ENCODE measurements around the gene HSPB7. TPM values are rescaled to one million over a fixed set of nuclear protein-coding genes. Genes with fewer than 3 reads are reported as not detected.

The HSPB7 gene
- total RNA-seq, 2 experiments from 2014 or later: not detected

DNA sequence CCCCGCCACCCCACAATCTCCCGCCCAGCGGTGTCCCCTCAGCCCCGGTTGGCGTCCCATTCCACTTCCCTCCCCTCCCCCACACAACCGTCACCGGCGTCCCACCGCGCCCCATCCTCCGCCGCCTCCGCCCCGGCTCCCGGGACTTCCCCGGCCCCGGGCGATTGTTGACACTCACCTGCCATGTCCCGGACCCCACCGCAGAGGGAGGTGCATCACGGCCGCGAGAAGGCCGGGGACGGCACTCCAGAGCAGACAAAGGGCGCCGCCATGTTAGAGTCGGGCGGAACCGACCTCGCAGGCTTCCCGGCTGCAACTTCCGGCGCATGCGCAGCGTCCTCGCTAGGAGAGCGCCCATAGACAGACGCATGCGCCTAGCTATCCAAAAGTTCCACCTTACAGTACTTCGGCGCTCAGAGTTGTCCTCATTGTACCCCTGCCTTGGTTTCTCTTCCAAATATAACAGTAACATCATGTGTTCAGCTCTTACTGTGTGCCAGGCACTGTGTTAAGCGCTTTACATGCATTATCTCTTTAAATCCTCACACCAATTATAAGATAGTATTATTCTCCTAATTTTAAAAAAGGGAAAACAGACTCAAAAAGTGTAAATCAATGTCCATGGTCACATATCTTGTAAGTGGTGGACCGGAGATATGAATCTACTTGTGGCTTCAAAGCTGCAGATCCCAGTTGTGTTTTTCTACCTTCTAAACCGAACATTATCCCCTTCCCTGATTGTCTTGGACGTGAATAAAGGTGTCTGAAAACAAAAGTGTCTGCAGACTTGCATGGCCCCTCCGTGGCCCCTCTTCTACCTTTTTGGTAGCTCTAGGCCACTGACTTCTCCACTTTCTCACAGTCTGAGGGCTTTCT lies 41.8 kb downstream of the HSPB7 start, which contains the start of gene ZBTB17:
Gene ZBTB17 (minus strand): TSS at position 297 of the 876 bp plus-strand sequence. CDS start 27,606 bp downstream, outside the sequence.
- Mint-ChIP-seq H3K27me3 (ENCODE audit: low read depth) (no peaks in the 10 kb centered on the region), H3K27ac (peak within 1 kb of the TSS; percentile 91), H3K4me3 (peak within 1 kb of the TSS; percentile 85), H3K4me1 (ENCODE audit: low read depth) (peaks cover 45% of the 10 kb centered on the region), H3K36me3 (ENCODE audit: low read depth) (peaks cover 18% of the 10 kb centered on the region), H3K9me3 (no peaks in the 10 kb centered on the region)
- intact Hi-C loops (cut with micrococcal nuclease): loop anchor here (1.0 kb wide), 1 partner anchor 10 kb away; no protein-coding TSS in a partner anchor
- CTCF ChIA-PET: interaction anchor here (0.7 to 1.6 kb wide), 7 partner anchors 12 to 171 kb away, joined by 3 to 8 read pairs (median 5); partner anchors contain the start of gene SPEN
- DNase-seq: peak; percentile 97

GRCh38 chr1:15975358-15975804 lies 42.5 kb downstream of the HSPB7 start:
- CTCF ChIA-PET: interaction anchor here (0.6 to 1.3 kb wide), 3 partner anchors 24 to 363 kb away, joined by 3 to 6 read pairs (median 4); no protein-coding TSS in a partner anchor
- intact Hi-C loops (cut with micrococcal nuclease): no loop called here
- no peaks in the 10 kb centered on the region for H3K27me3 Mint-ChIP-seq (ENCODE audit: low read depth)
- peak overlapping the region; percentile 84 for H3K27ac Mint-ChIP-seq
- peaks cover 23% of the 10 kb centered on the region for H3K36me3 Mint-ChIP-seq (ENCODE audit: low read depth)
- peak overlapping the region; percentile 85 for H3K4me3 Mint-ChIP-seq
- peaks cover 51% of the 10 kb centered on the region for H3K4me1 Mint-ChIP-seq (ENCODE audit: low read depth)
- H3K9me3 Mint-ChIP-seq: no peaks in the 10 kb centered on the region
- peak; percentile 53 for DNase-seq

DNA sequence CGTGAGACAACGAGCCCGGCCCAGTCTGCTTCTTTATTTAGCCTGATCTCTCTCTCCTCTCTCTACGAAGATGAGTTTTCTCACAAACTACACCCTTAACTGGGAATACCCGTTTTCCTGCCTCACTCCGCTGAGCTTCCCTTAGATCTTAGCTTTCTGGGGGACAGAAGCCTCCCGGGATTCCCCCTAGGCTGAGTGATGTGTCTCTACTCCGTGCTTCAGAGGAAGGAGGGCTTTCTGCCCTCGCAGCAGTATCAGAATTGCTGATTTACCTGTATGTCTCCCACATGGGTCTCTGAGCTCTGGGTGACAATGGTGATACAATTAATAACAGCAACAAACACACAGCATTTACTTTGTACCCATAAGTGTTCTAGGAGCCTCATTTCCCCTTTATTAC lies 43.0 kb downstream of the HSPB7 start:
- CTCF ChIA-PET: interaction anchor here (0.6 to 1.1 kb wide), 2 partner anchors 23 to 362 kb away, joined by 4 to 6 read pairs; no protein-coding TSS in a partner anchor
- Mint-ChIP-seq H3K9me3 (no peaks in the 10 kb centered on the region), H3K36me3 (ENCODE audit: low read depth) (peaks cover 28% of the 10 kb centered on the region), H3K27me3 (ENCODE audit: low read depth) (no peaks in the 10 kb centered on the region), H3K27ac (peak overlapping the region; percentile 84), H3K4me3 (peak overlapping the region; percentile 85), H3K4me1 (ENCODE audit: low read depth) (peaks cover 57% of the 10 kb centered on the region)
- intact Hi-C loops (cut with micrococcal nuclease): no loop called here
- DNase-seq: no peak

GRCh38 chr1:15973772-15974171 lies 44.1 kb downstream of the HSPB7 start:
- peak overlapping the region; percentile 4 for H3K27ac Mint-ChIP-seq
- no peaks in the 10 kb centered on the region for H3K9me3 Mint-ChIP-seq
- intact Hi-C loops (cut with micrococcal nuclease): no loop called here
- peaks cover 58% of the 10 kb centered on the region for H3K4me1 Mint-ChIP-seq (ENCODE audit: low read depth)
- H3K27me3 Mint-ChIP-seq (ENCODE audit: low read depth): no peaks in the 10 kb centered on the region
- peaks cover 37% of the 10 kb centered on the region for H3K36me3 Mint-ChIP-seq (ENCODE audit: low read depth)
- no peak for DNase-seq
- no peak overlapping the region for H3K4me3 Mint-ChIP-seq
- CTCF ChIA-PET: no interaction called here

DNA sequence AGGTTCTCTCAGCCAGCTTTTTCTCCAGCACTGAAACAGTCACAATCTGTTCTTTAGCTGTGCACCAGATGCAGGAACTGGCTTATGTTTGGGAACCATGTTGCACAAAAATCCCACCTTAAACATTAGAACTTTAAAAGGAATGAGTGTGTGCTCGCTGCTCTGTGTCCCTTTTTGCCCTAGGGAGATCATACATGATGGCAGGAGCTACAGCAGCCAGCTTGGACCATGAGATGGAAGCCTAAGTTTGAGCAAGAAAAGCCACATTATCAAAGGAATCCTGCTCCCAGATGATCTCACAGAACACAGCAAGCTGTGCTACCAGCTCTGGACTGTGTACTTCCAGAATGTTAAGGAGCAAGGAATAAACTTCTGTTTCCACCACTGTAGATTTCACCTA lies 45.4 kb downstream of the HSPB7 start:
- no peak overlapping the region for H3K27ac Mint-ChIP-seq
- peaks cover 46% of the 10 kb centered on the region for H3K36me3 Mint-ChIP-seq (ENCODE audit: low read depth)
- intact Hi-C loops (cut with micrococcal nuclease): no loop called here
- no peak overlapping the region for H3K4me3 Mint-ChIP-seq
- CTCF ChIA-PET: no interaction called here
- peaks cover 69% of the 10 kb centered on the region for H3K4me1 Mint-ChIP-seq (ENCODE audit: low read depth)
- H3K27me3 Mint-ChIP-seq (ENCODE audit: low read depth): no peaks in the 10 kb centered on the region
- H3K9me3 Mint-ChIP-seq: peaks cover 3% of the 10 kb centered on the region
- DNase-seq: no peak

- intact Hi-C loops (cut with micrococcal nuclease): no loop called here
- H3K36me3 Mint-ChIP-seq (ENCODE audit: low read depth): peaks cover 50% of the 10 kb centered on the region
- no peaks in the 10 kb centered on the region for H3K27me3 Mint-ChIP-seq (ENCODE audit: low read depth)
- DNase-seq: no peak
- H3K27ac Mint-ChIP-seq: no peak overlapping the region
- H3K4me1 Mint-ChIP-seq (ENCODE audit: low read depth): peaks cover 73% of the 10 kb centered on the region
- CTCF ChIA-PET: interaction anchor here (0.6 kb wide), 1 partner anchor 60 kb away, joined by 3 read pairs; no protein-coding TSS in a partner anchor
- peaks cover 3% of the 10 kb centered on the region for H3K9me3 Mint-ChIP-seq
- no peak overlapping the region for H3K4me3 Mint-ChIP-seq
These were observed 46.9 kb downstream of the HSPB7 start for GRCh38 chr1:15970911-15971310.

GRCh38 chr1:15969321-15969880 lies 48.4 kb downstream of the HSPB7 start:
- H3K36me3 Mint-ChIP-seq (ENCODE audit: low read depth): peaks cover 50% of the 10 kb centered on the region
- H3K27me3 Mint-ChIP-seq (ENCODE audit: low read depth): no peaks in the 10 kb centered on the region
- H3K9me3 Mint-ChIP-seq: peaks cover 3% of the 10 kb centered on the region
- intact Hi-C loops (cut with micrococcal nuclease): loop anchor here (5.0 to 10.0 kb wide), 3 partner anchors 555 to 935 kb away; no protein-coding TSS in a partner anchor
- no peak overlapping the region for H3K27ac Mint-ChIP-seq
- CTCF ChIA-PET: interaction anchor here (0.7 to 1.5 kb wide), 2 partner anchors 10 to 151 kb away, joined by 3 read pairs; no protein-coding TSS in a partner anchor
- H3K4me3 Mint-ChIP-seq: no peak overlapping the region
- DNase-seq: no peak
- peaks cover 79% of the 10 kb centered on the region for H3K4me1 Mint-ChIP-seq (ENCODE audit: low read depth)

DNA sequence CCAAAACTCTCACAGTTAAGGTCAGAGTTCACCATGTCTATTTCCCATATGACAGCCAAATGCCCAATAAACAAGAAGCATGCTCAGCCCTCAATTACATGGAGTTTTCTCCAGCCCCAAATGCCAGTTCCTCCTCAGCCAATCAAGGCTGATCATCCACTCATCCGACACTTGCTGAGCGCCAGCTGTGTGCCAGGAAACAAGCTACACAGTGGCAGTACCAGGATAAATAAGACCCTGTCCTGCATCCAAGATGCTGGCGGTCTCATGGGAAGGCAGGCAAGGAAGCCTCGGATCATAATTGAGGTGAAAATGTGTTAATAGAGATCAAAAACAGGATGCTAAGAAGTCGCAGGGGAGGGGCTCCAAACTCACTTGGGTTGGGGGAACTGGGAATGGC lies 49.7 kb downstream of the HSPB7 start:
- CTCF ChIA-PET: no interaction called here
- Mint-ChIP-seq H3K4me3 (no peak overlapping the region), H3K27ac (no peak overlapping the region), H3K27me3 (ENCODE audit: low read depth) (no peaks in the 10 kb centered on the region), H3K36me3 (ENCODE audit: low read depth) (peaks cover 44% of the 10 kb centered on the region), H3K4me1 (ENCODE audit: low read depth) (peaks cover 79% of the 10 kb centered on the region), H3K9me3 (peaks cover 3% of the 10 kb centered on the region)
- intact Hi-C loops (cut with micrococcal nuclease): loop anchor here (5.0 to 10.0 kb wide), 3 partner anchors 553 to 937 kb away; no protein-coding TSS in a partner anchor
- no peak for DNase-seq

DNA sequence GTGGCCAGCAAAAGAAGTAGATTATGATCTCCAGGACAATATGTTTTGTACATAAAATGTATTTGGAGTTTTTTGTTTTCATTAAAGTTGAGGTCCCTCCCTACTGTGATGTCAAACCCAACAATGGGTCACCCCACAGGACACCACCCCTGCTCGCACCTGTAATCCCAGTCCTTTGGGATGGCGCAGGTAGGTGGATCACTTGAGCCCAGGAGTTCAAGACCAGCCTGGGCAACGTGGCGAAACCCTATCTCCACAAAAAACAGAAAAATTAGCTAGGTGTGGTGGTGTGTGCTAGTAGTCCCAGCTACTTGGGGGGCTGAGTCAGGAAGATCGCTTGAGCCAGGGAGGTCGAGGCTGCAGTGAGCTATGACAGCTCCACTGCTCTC lies 50.9 kb downstream of the HSPB7 start:
- Mint-ChIP-seq H3K4me3 (no peak overlapping the region), H3K36me3 (ENCODE audit: low read depth) (peaks cover 33% of the 10 kb centered on the region), H3K9me3 (peaks cover 3% of the 10 kb centered on the region), H3K27ac (peak overlapping the region; percentile 73), H3K27me3 (ENCODE audit: low read depth) (no peaks in the 10 kb centered on the region), H3K4me1 (ENCODE audit: low read depth) (peaks cover 77% of the 10 kb centered on the region)
- CTCF ChIA-PET: no interaction called here
- intact Hi-C loops (cut with micrococcal nuclease): loop anchor here (1.0 to 10.0 kb wide), 11 partner anchors 9 to 938 kb away; partner anchors contain the start of genes CASP9, DDI2, SZRD1 and ZBTB17
- DNase-seq: no peak

- Mint-ChIP-seq H3K4me1 (ENCODE audit: low read depth) (peaks cover 80% of the 10 kb centered on the region), H3K36me3 (ENCODE audit: low read depth) (peaks cover 34% of the 10 kb centered on the region), H3K9me3 (peaks cover 3% of the 10 kb centered on the region), H3K4me3 (peak overlapping the region; percentile 68), H3K27ac (peak overlapping the region; percentile 97), H3K27me3 (ENCODE audit: low read depth) (no peaks in the 10 kb centered on the region)
- DNase-seq: peak; percentile 94
- intact Hi-C loops (cut with micrococcal nuclease): loop anchor here (1.0 to 10.0 kb wide), 11 partner anchors 10 to 938 kb away; partner anchors contain the start of genes CASP9, DDI2, SZRD1 and ZBTB17
- CTCF ChIA-PET: interaction anchor here (0.7 to 1.0 kb wide), 2 partner anchors 14 to 526 kb away, joined by 3 to 6 read pairs; no protein-coding TSS in a partner anchor
These were observed 51.5 kb downstream of the HSPB7 start for GRCh38 chr1:15966081-15966955.

GRCh38 chr1:15965228-15965767 lies 52.5 kb downstream of the HSPB7 start:
- Mint-ChIP-seq H3K36me3 (ENCODE audit: low read depth) (peaks cover 28% of the 10 kb centered on the region), H3K27ac (peak overlapping the region; percentile 97), H3K4me1 (ENCODE audit: low read depth) (peaks cover 82% of the 10 kb centered on the region), H3K9me3 (peaks cover 3% of the 10 kb centered on the region), H3K27me3 (ENCODE audit: low read depth) (no peaks in the 10 kb centered on the region), H3K4me3 (peak overlapping the region; percentile 68)
- peak; percentile 47 for DNase-seq
- intact Hi-C loops (cut with micrococcal nuclease): loop anchor here (1.0 to 10.0 kb wide), 5 partner anchors 46 to 940 kb away; no protein-coding TSS in a partner anchor
- CTCF ChIA-PET: interaction anchor here (1.0 to 1.3 kb wide), 2 partner anchors 13 to 15 kb away, joined by 4 to 6 read pairs; no protein-coding TSS in a partner anchor

Data from activated naive CD4-positive, alpha-beta T cell treated with anti-CD3 and anti-CD28 coated beads for 36 hours (primary cell).